IMR-90 (cell line): ENCODE measurements around the gene AXIN1. TPM values are rescaled to one million over a fixed set of nuclear protein-coding genes. Genes with fewer than 3 reads are reported as not detected.

Experiments
- ATAC-seq: fragments of 200-7000 bp; cut with Tn5 transposase; 2 replicates; pipeline ENCODE4 v1.9.1; 2020; ENCODE audit warnings: low read depth, mild to moderate bottlenecking, moderate library complexity
- BruUV-seq: library from RNA; stranded (reverse); fragments of 400-500 nt; replicated peaks from 2 replicates; lab custom pipeline; 2021; lab: Mats Ljungman, UMichigan
- CTCF ChIA-PET: fragments of 300-600 bp; formaldehyde crosslinking; extraction: SDS; loops from one replicate; lab custom pipeline; 2021; ENCODE audit warnings: antibody characterized with exemption; lab: Yijun Ruan, JAX
- POLR2A ChIA-PET: fragments of 300-600 bp; sonication (Branson Sonifier 250); formaldehyde crosslinking; loops from one replicate; lab custom pipeline; 2022; ENCODE audit warnings: antibody characterized with exemption; ENCODE audit not compliant: unreplicated experiment; lab: Charles Lee
- DNase-seq: peaks from one replicate; pipeline ENCODE4 v3.0.0; 2013
- H2AFZ ChIP-seq: replicated peaks from 2 replicates; pipeline ENCODE3; 2013; ENCODE audit warnings: low read length, mild to moderate bottlenecking; ENCODE audit not compliant: poor library complexity
- H2AK5ac ChIP-seq: 2 replicates; pipeline ENCODE4 v1.6.1; 2013; ENCODE audit warnings: low read depth, low read length, inconsistent platforms
- H2AK9ac ChIP-seq: replicated peaks from 2 replicates; pipeline ENCODE3; 2013; ENCODE audit warnings: mild to moderate bottlenecking, low read depth, low read length, moderate library complexity; ENCODE audit not compliant: poor library complexity
- H2BK120ac ChIP-seq: 2 replicates; pipeline ENCODE4 v1.6.1; 2013; ENCODE audit warnings: low read depth, low read length, inconsistent platforms
- H2BK15ac ChIP-seq: 3 replicates; pipeline ENCODE4 v1.6.1; 2013; ENCODE audit warnings: low read depth, low read length, inconsistent platforms
- H2BK20ac ChIP-seq: 2 replicates; pipeline ENCODE4 v1.6.1; 2013; ENCODE audit warnings: low read depth, mild to moderate bottlenecking, inconsistent platforms, low read length, moderate library complexity
- H2BK5ac ChIP-seq: 2 replicates; pipeline ENCODE4 v1.6.1; 2013; ENCODE audit warnings: mild to moderate bottlenecking, low read depth, low read length, inconsistent platforms; ENCODE audit not compliant: poor library complexity, severe bottlenecking
- H3K14ac ChIP-seq: replicated peaks from 2 replicates; pipeline ENCODE4 v1.6.1; 2013; ENCODE audit warnings: low read depth, low read length, inconsistent platforms
- H3K18ac ChIP-seq: 2 replicates; pipeline ENCODE4 v1.6.1; 2013; ENCODE audit warnings: low read depth, low read length, control low read depth
- H3K23ac ChIP-seq: 2 replicates; pipeline ENCODE4 v1.6.1; 2013; ENCODE audit warnings: low read depth, low read length, inconsistent platforms
- H3K27ac ChIP-seq: 2 replicates; pipeline ENCODE4 v1.5.1; 2013; ENCODE audit warnings: mild to moderate bottlenecking, control low read depth, low read length; ENCODE audit not compliant: insufficient read depth
- H3K27me3 ChIP-seq: 2 replicates; pipeline ENCODE4 v1.6.1; 2013; ENCODE audit warnings: low read length; ENCODE audit not compliant: control insufficient read depth, insufficient read depth
- H3K36me3 ChIP-seq: 2 replicates; pipeline ENCODE4 v1.6.1; 2013; ENCODE audit warnings: low read length, mixed read lengths; ENCODE audit not compliant: control insufficient read depth, insufficient read depth
- H3K4ac ChIP-seq: 2 replicates; pipeline ENCODE4 v1.6.1; 2013; ENCODE audit warnings: low read depth, low read length, inconsistent platforms
- H3K4me1 ChIP-seq: 2 replicates; pipeline ENCODE4 v1.6.1; 2013; ENCODE audit warnings: low read length, mixed read lengths; ENCODE audit not compliant: control insufficient read depth, insufficient read depth
- H3K4me2 ChIP-seq: 2 replicates; pipeline ENCODE4 v1.6.1; 2013; ENCODE audit warnings: low read depth, mild to moderate bottlenecking, control low read depth, low read length, moderate library complexity
- H3K4me3 ChIP-seq: 2 replicates; pipeline ENCODE4 v1.5.1; 2013; ENCODE audit warnings: low read depth, mild to moderate bottlenecking, control low read depth, low read length, moderate library complexity; ENCODE audit not compliant: insufficient read depth
- H3K56ac ChIP-seq: 2 replicates; pipeline ENCODE4 v1.6.1; 2013; ENCODE audit warnings: low read length, inconsistent platforms; ENCODE audit not compliant: insufficient read depth; ENCODE audit errors: extremely low read depth
- H3K79me1 ChIP-seq, 2 experiments: 2 replicates each; pipeline ENCODE4 v1.6.1; 2013; ENCODE audit warnings: low read length in 2 of 2, inconsistent platforms in 1 of 2, low read depth in 1 of 2
- H3K9ac ChIP-seq: 2 replicates; pipeline ENCODE4 v1.6.1; 2013; ENCODE audit warnings: low read depth, low read length, control low read depth
- H3K9me1 ChIP-seq: 2 replicates; pipeline ENCODE4 v1.6.1; 2013; ENCODE audit warnings: low read length, inconsistent platforms; ENCODE audit not compliant: insufficient read depth
- H3K9me3 ChIP-seq: 2 replicates; pipeline ENCODE4 v1.6.1; 2013; ENCODE audit warnings: low read length; ENCODE audit not compliant: control insufficient read depth, insufficient read depth
- H4K20me1 ChIP-seq: 2 replicates; pipeline ENCODE4 v1.6.1; 2013; ENCODE audit warnings: low read length, inconsistent platforms; ENCODE audit not compliant: insufficient read depth
- H4K5ac ChIP-seq: 2 replicates; pipeline ENCODE4 v1.6.1; 2013; ENCODE audit warnings: mild to moderate bottlenecking, low read depth, low read length, control low read depth
- H4K8ac ChIP-seq, 2 experiments: 2 replicates each; pipeline ENCODE4 v1.6.1; 2013; ENCODE audit warnings: low read depth in 2 of 2, low read length in 2 of 2, control low read depth in 1 of 2, inconsistent platforms in 1 of 2
- H4K91ac ChIP-seq: 2 replicates; pipeline ENCODE4 v1.6.1; 2013; ENCODE audit warnings: low read depth, low read length, inconsistent platforms; ENCODE audit not compliant: insufficient read depth
- CHD1 ChIP-seq: IDR thresholded peaks from 2 replicates; pipeline ENCODE4 v1.6.1; 2012; ENCODE audit warnings: low read depth, low read length, improper control_type of control experiment
- MAFK ChIP-seq: IDR thresholded peaks from 2 replicates; pipeline ENCODE4 v1.6.1; 2012; ENCODE audit warnings: low read depth, low read length, improper control_type of control experiment
- SMC3 ChIP-seq: fragments of 150-350 bp; IDR thresholded peaks from 2 replicates; pipeline ENCODE4 v1.6.1; 2016; ENCODE audit warnings: low read depth, mild to moderate bottlenecking, antibody characterized with exemption, low read length, moderate library complexity
- WGBS, 2 experiments: methylation state at CpG; one replicate each; pipeline versions ENCODE4 v1.1.5 to v1.1.7; 2013; ENCODE audit warnings: missing lambda C conversion rate in 2 of 2; ENCODE audit not compliant: insufficient read length in 1 of 2; ENCODE audit errors: extremely low coverage in 2 of 2; 5-methylcytosine and 5-hydroxymethylcytosine counted together
- dilution Hi-C: fragments of 300-500 bp; cut with HindIII; formaldehyde crosslinking; loops from one replicate; pipeline ENCODE4 v1.14.3; 2018; ENCODE audit warnings: low sequenced_read_pairs; ENCODE audit not compliant: unreplicated experiment
- in situ Hi-C: fragments of 300-500 bp; cut with MboI; formaldehyde crosslinking; loops from 3 replicates; pipeline ENCODE4 v1.14.3; 2019; ENCODE audit warnings: low sequenced_read_pairs, inconsistent platforms, mixed read lengths
- intact Hi-C: fragments of 100-400 bp; cut with micrococcal nuclease; formaldehyde crosslinking; loops from 2 replicates; pipeline ENCODE4 v1.10.0; 2022
- polyA plus RNA-seq, 3 experiments: library from polyadenylated mRNA; depleted of rRNA; stranded (reverse); fragments of >200 nt; gene quantifications; 2 replicates each; pipeline ENCODE4 v1.2.3, GENCODE V29; 2012; ENCODE audit warnings: low replicate concordance in 1 of 3
- total RNA-seq: library from RNA; depleted of rRNA; stranded (reverse); fragments of >200 nt; gene quantifications from 2 replicates; pipeline ENCODE4 v1.2.3, GENCODE V29; 2012
- TF ChIP-seq, protein P1 (sequence below): conservative IDR thresholded peaks from 2 replicates; pipeline ENCODE4 v1.5.1; 2012; ENCODE audit warnings: mild to moderate bottlenecking, low read depth, low read length, improper control_type of control experiment
- TF ChIP-seq, protein P2 (sequence below): fragments of 150-350 bp; IDR thresholded peaks from 2 replicates; pipeline ENCODE4 v1.6.1; 2016; ENCODE audit warnings: low read depth, mild to moderate bottlenecking, low read length, moderate library complexity, borderline replicate concordance

AXIN1 gene
- total and polyA plus RNA-seq, 2 of the 4 experiments (the other 2 are of a cell fraction) = 10.9 to 14.2 TPM

DNA sequence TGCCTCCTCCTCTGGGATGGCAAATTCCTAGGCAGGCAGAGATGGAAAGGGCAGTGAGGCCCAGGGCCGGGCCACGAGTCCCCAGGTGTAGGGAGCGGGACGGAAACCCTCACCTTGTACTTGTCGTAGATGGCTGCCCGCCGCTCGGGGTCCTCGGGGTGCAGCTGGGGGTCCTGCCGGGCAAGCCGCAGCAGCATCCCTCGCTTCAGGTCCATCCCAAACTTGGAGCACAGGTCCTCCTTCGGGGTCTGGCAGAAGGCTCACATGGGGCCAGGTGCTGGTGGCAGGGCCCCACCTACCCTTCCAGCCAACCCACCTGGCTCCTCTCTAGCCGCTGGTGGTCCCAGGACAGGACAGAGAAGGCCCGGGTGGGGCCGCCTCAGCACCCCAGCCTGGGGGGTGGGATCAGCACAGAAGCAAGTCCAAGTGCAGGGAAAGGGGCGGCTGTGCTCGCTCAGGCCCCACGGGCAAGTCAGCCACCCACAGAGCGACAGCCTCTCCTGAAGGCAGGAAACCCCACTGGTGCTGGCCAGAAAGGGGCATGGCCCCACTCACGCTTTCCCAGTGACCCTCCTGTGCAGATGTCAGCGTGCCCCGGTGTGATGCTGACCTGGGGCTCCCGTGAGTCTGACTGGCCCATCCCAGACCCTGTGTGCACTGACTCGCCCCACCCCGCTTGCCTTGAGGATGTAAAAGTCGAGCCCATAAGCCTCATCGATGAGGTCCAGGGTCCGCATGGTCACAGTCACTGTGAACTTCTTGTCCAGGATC is 16.1 kb upstream of the AXIN1 start (continued):
- TF ChIP-seq, protein P1, sequence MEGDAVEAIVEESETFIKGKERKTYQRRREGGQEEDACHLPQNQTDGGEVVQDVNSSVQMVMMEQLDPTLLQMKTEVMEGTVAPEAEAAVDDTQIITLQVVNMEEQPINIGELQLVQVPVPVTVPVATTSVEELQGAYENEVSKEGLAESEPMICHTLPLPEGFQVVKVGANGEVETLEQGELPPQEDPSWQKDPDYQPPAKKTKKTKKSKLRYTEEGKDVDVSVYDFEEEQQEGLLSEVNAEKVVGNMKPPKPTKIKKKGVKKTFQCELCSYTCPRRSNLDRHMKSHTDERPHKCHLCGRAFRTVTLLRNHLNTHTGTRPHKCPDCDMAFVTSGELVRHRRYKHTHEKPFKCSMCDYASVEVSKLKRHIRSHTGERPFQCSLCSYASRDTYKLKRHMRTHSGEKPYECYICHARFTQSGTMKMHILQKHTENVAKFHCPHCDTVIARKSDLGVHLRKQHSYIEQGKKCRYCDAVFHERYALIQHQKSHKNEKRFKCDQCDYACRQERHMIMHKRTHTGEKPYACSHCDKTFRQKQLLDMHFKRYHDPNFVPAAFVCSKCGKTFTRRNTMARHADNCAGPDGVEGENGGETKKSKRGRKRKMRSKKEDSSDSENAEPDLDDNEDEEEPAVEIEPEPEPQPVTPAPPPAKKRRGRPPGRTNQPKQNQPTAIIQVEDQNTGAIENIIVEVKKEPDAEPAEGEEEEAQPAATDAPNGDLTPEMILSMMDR = no peak

DNA sequence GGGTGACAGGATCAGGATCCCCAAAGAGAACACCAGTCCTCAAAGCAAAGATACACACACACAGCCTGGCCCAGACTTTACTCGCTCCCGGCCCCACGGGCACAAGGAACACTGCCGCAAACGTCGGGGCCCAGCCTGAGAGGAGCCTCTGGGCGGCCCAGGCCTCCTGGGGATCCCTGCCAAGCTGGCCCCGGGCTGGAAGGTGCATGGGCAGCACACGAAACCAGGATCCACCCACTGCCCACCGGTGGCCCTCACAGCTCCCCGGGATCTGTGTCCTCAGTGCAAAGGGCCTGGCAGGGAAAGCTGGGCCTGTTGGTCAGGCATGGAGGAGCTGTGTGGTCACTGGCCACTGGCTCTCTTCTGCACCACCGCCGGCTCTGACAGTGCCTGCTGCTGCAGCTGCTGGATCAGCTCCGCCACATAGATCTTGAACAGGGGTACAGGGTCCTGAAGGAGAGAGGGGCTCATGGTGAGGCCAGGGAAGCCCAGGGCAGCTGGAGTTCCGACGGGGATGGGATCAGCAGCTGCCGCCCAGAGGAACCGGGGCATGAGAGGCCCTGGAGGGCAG is 14.9 kb upstream of the AXIN1 start:
- no peaks in the 10 kb centered on the region for H3K27me3 ChIP-seq
- no peak for ATAC-seq
- H2BK15ac ChIP-seq = no peak overlapping the region
- no peak overlapping the region for H3K27ac ChIP-seq
- H4K91ac ChIP-seq = no peak overlapping the region
- H3K4ac ChIP-seq = no peak overlapping the region
- H4K20me1 ChIP-seq = no peaks in the 10 kb centered on the region
- H2AK5ac ChIP-seq = no peak overlapping the region
- no peak overlapping the region for H3K23ac ChIP-seq
- TF ChIP-seq, protein P1 = no peak
- TF ChIP-seq CHD1 (no peak), SMC3 (no peak), MAFK (no peak)
- TF ChIP-seq, protein P2, sequence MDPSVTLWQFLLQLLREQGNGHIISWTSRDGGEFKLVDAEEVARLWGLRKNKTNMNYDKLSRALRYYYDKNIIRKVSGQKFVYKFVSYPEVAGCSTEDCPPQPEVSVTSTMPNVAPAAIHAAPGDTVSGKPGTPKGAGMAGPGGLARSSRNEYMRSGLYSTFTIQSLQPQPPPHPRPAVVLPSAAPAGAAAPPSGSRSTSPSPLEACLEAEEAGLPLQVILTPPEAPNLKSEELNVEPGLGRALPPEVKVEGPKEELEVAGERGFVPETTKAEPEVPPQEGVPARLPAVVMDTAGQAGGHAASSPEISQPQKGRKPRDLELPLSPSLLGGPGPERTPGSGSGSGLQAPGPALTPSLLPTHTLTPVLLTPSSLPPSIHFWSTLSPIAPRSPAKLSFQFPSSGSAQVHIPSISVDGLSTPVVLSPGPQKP = no peak
- H3K56ac ChIP-seq = no peak overlapping the region
- no peak overlapping the region for H2BK120ac ChIP-seq
- intact Hi-C loops (no loop called here), in situ Hi-C loops (no loop called here), dilution Hi-C loops (no loop called here)
- no peaks in the 10 kb centered on the region for H3K9me1 ChIP-seq
- no peak overlapping the region for H4K8ac ChIP-seq
- H3K9ac ChIP-seq = no peak overlapping the region
- no peaks in the 10 kb centered on the region for H3K9me3 ChIP-seq
- no peak overlapping the region for H4K5ac ChIP-seq
- H3K4me1 ChIP-seq = peaks cover 7% of the 10 kb centered on the region; the same call in 1 of the 2 replicates
- POLR2A ChIA-PET = interaction anchor here (0.6 kb wide), 1 partner anchor 13 kb away, joined by 5 read pairs; no protein-coding TSS in a partner anchor
- no peak overlapping the region for H3K14ac ChIP-seq
- H3K4me2 ChIP-seq = no peak overlapping the region
- CTCF ChIA-PET = no interaction called here
- no peak overlapping the region for H3K4me3 ChIP-seq
- no peak overlapping the region for H3K18ac ChIP-seq
- H2AFZ ChIP-seq = no peak overlapping the region
- WGBS, 2 experiments = 96% methylated on average over 14 of the region's 18 CpGs; no CpG with 5 or more reads in 1 of the 2 experiments
- H2BK5ac ChIP-seq = no peak overlapping the region
- no TSS peak for BruUV-seq
- no peak for DNase-seq
- peaks cover 4 to 11% of the 10 kb centered on the region in 2 experiments; a peak in 2 of 4 replicates for H3K79me1 ChIP-seq
- peaks cover 41% of the 10 kb centered on the region for H3K36me3 ChIP-seq
- no peak overlapping the region for H2AK9ac ChIP-seq
- H2BK20ac ChIP-seq = no peak overlapping the region
